22Rv1 (cell line): ENCODE measurements around the gene SLC2A9.

ENCODE experiments used
- CTCF ChIP-seq: fragments of 450-650 bp; IDR thresholded peaks from 2 replicates; pipeline ENCODE4 v1.5.1; 2017; ENCODE audit warnings: mild to moderate bottlenecking
- ZFX ChIP-seq: fragments of 450-650 bp; IDR thresholded peaks from 2 replicates; pipeline ENCODE4 v1.6.1; 2017; ENCODE audit warnings: antibody characterized with exemption, borderline replicate concordance

- no peak for TF ChIP-seq CTCF
- TF ChIP-seq ZFX: no peak
Observed at GRCh38 chr4:9816285-9816684, 205.0 kb downstream of the SLC2A9 start.
